ENCODE results near the gene PPARG.

DNA sequence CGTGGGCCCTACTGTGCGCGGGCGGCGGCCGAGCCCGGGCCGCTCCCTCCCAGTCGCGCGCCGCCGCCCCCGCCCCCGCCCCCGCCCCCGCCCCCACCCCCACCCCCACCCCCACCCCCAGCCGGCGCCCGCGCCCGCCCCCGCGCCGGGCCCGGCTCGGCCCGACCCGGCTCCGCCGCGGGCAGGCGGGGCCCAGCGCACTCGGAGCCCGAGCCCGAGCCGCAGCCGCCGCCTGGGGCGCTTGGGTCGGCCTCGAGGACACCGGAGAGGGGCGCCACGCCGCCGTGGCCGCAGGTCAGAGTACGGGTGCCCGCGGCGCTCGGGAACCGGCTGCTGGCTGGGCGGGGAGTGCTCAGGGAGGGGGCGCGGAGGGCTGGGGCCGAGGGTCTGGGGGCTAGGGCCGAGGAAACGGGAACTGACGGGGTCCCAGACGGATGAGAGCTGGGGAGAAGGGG lies 1.1 kb upstream of the PPARG start:
- TF ChIP-seq, protein P1, sequence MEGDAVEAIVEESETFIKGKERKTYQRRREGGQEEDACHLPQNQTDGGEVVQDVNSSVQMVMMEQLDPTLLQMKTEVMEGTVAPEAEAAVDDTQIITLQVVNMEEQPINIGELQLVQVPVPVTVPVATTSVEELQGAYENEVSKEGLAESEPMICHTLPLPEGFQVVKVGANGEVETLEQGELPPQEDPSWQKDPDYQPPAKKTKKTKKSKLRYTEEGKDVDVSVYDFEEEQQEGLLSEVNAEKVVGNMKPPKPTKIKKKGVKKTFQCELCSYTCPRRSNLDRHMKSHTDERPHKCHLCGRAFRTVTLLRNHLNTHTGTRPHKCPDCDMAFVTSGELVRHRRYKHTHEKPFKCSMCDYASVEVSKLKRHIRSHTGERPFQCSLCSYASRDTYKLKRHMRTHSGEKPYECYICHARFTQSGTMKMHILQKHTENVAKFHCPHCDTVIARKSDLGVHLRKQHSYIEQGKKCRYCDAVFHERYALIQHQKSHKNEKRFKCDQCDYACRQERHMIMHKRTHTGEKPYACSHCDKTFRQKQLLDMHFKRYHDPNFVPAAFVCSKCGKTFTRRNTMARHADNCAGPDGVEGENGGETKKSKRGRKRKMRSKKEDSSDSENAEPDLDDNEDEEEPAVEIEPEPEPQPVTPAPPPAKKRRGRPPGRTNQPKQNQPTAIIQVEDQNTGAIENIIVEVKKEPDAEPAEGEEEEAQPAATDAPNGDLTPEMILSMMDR (IDR thresholded peaks at IDR 0.05), result peak in 1 of 6 experiments; percentile 4
- peak in 1 of 2 donors; percentile 32 for TF ChIP-seq POLR2A (IDR thresholded peaks at IDR 0.05)

Measured in Peyer's patch (tissue), 4 donors.